Myocyte (in vitro differentiated cells): ENCODE data around the gene HTN1. TPM values are rescaled to one million over a fixed set of nuclear protein-coding genes. Genes with fewer than 3 reads are reported as not detected.
"Not testable (repeated sequence)": the region's sequence is repeated elsewhere in the genome, so short reads cannot be mapped to it uniquely, and the experiment has no call there.

Experiments
- DNase-seq: peaks from one replicate; pipeline ENCODE4 v3.0.0-alpha.2; 2012; ENCODE audit warnings: low read depth
- polyA plus RNA-seq: library from polyadenylated mRNA; unstranded; fragments of >200 nt; gene quantifications from one replicate; pipeline ENCODE4 v1.2.1, GENCODE V29; 2012; ENCODE audit warnings: missing spikeins
- total RNA-seq: library from RNA; depleted of rRNA; stranded (reverse); fragments of >200 nt; gene quantifications from 2 replicates; pipeline ENCODE4 v1.2.3, GENCODE V29; 2014

The HTN1 gene
- not detected in 2 replicates for total RNA-seq
- not detected for polyA plus RNA-seq

DNA sequence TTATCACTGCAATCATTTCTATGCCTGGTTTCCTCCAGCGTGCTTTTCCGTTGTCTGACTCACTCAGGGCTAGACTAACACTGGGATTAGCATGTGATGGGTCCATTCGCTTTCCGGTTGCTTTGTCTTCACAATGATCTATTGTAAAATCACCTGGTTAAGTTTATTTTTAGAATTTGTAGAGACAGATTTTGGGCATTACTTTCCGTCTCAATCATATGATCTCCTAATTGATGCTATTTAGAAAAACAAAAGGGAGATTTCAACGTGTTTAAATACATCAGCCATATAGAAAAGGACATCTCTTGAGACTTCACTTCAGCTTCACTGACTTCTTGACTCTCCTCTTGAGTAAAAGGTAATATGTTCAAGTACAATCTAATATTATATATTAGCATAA is at the start of gene HTN1:
Gene HTN1 (plus strand): TSS at position 301 of the 400 bp plus-strand sequence. CDS start 2,639 bp downstream, outside the sequence.
- DNase-seq = not testable (repeated sequence)

- DNase-seq = no peak
Observed at GRCh38 chr4:70000711-70001110, 49.5 kb upstream of the HTN1 start.

GRCh38 chr4:70002507-70002906 is 47.7 kb upstream of the HTN1 start:
- DNase-seq = no peak

GRCh38 chr4:70008771-70009170 is 41.5 kb upstream of the HTN1 start:
- DNase-seq = no peak

DNA sequence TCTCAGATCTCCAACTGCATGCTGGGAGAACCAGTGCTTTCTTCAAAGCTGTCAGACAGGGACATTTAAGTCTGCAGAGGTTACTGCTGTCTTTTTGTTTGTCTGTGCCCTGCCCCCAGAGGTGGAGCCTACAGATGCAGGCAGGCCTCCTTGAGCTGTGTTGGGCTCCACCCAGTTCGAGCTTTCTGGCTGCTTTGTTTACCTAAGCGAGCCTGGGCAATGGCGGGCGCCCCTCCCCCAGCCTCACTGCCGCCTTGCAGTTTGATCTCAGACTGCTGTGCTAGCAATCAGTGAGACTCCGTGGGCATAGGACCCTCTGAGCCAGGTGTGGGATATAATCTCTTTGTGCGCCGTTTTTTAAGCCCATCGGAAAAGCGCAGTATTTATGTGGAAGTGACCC is 31.2 kb upstream of the HTN1 start:
- not testable (repeated sequence) for DNase-seq

- no peak for DNase-seq
Observed at GRCh38 chr4:70023218-70023617, 27.0 kb upstream of the HTN1 start.

GRCh38 chr4:70027011-70027410 is 23.2 kb upstream of the HTN1 start:
- no peak for DNase-seq

GRCh38 chr4:70028159-70028558 is 22.1 kb upstream of the HTN1 start, which contains the start of gene HTN3:
Gene HTN3 (plus strand): TSS chr4:70028459. CDS start chr4:70030741, 2,282 bp downstream.
- not testable (repeated sequence) for DNase-seq

DNA sequence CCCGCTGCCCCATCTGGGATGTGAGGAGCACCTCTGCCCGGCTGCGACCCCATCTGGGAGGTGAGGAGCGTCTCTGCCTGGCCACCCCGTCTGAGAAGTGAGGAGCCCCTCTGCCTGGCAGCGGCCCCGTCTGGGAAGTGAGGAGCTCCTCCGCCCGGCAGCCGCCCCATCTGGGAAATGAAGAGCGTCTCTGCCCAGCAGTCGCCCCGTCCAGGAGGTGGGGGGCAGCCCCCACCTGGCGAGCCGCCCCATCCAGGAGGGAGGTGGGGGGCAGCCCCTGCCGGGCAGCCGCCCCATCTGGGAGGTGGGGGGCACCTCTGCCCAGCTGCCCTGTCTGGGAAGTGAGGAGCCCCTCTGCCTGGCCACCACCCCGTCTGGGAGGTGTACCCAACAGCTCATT is 12.7 kb upstream of the HTN1 start:
- DNase-seq = not testable (repeated sequence)

DNA sequence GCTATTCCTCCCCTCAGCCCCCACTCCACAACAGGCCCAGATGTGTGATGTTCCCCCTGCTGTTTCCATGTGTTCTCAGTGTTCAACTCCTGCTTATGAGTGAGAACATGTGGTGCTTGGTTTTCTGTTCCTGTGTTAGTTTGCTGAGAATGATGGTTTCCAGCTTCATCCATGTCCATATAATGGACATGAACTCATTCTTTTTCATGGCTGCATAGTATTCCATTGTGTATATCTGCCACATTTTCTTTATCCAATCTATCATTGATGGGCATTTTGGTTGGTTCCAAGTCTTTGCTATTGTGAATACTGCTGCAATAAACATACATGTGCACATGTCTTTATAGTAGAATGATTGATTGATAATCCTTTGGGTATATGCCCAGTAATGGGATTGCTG is 10.3 kb upstream of the HTN1 start:
- DNase-seq = not testable (repeated sequence)

- no peak for DNase-seq
Observed at GRCh38 chr4:70041652-70042286, 8.5 kb upstream of the HTN1 start.

- DNase-seq = not testable (repeated sequence)
Observed at GRCh38 chr4:70056534-70056933, 6.3 kb downstream of the HTN1 start.

- DNase-seq = no peak
Observed at GRCh38 chr4:70057651-70058050, 7.4 kb downstream of the HTN1 start.

- DNase-seq = no peak
Observed at GRCh38 chr4:70059149-70059548, 8.9 kb downstream of the HTN1 start.

DNA sequence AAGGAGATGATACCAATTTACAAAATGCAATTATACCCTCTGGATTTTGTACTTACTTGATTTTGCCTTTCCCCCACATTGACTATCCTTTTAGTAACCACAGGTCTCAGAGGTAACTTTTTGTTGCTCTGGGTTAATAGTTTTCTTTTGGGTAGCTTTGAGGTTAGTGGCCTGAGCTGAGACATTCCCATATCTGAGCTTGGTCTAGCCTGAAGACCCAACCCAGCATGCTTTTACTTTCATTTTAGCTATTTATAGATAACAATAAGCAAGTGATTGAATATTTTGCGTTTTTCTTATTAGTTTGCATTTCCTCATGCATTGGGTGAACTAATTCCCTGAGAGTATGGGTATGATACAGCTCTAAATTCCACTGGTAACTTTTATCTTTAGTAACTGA is 11.8 kb downstream of the HTN1 start:
- DNase-seq = no peak

GRCh38 chr4:70080205-70080604 is 30.0 kb downstream of the HTN1 start:
- no peak for DNase-seq

DNA sequence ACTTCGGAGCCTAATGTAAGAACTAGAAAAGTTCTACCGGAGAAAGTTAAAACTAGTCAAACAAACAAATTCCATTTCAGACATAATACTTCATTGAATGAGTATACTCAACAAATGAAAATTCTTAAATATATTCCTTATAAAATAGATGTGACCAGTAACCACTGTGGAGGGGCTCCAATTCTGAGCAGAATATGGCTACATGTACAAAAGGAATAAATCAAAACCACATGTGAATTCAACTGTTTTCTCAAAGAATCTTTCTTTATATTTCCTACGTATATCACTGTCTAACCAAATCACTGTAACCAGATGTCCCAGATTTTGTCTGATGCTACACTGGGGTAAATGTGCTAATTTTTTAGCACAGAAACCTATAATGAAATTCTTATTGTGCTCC is 49.0 kb downstream of the HTN1 start:
- DNase-seq = no peak

Other genes starting within 250 kb of the HTN1 start
- gene SULT1E1, start 190.3 kb upstream of the HTN1 start, total RNA-seq = not detected in 2 replicates
- gene CSN1S1, start 119.4 kb upstream of the HTN1 start, total RNA-seq = not detected in 2 replicates
- gene CSN2, start 84.7 kb upstream of the HTN1 start, total RNA-seq = not detected in 2 replicates
- gene STATH, start 54.5 kb upstream of the HTN1 start, total RNA-seq = not detected in 2 replicates
- gene HTN3, start 22.0 kb upstream of the HTN1 start, total RNA-seq = not detected in 2 replicates
- gene PRR27, start 103.8 kb downstream of the HTN1 start, total RNA-seq = not detected in 2 replicates
- gene ODAM, start 145.3 kb downstream of the HTN1 start, total RNA-seq = not detected in 2 replicates
- not detected in 2 replicates for gene FDCSP, start 175.7 kb downstream of the HTN1 start, total RNA-seq
- gene CSN3, start 192.2 kb downstream of the HTN1 start, total RNA-seq = not detected in 2 replicates